ENCODE measurements around the gene ARMC12.

The ARMC12 gene

DNA sequence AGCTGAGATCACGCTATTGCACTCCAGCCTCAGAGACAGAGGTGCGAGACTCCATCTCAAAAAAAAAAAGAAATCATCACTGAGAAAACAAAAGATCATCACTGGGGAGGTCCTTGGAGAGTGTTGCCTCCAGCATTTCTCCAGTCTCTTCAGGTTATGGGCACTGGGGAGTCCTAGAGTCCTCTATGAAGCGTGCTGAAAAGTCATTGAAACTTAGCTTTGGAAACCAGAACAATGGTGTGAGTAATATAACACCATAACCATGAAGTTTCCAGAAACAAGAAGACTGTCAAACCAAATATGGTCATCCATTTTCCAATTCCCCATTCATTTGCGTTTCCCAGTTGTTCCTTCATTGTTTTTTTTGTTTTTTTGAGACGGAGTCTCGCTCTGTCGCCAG is 13.7 kb downstream of the ARMC12 start:
- TF ChIP-seq, protein P1, sequence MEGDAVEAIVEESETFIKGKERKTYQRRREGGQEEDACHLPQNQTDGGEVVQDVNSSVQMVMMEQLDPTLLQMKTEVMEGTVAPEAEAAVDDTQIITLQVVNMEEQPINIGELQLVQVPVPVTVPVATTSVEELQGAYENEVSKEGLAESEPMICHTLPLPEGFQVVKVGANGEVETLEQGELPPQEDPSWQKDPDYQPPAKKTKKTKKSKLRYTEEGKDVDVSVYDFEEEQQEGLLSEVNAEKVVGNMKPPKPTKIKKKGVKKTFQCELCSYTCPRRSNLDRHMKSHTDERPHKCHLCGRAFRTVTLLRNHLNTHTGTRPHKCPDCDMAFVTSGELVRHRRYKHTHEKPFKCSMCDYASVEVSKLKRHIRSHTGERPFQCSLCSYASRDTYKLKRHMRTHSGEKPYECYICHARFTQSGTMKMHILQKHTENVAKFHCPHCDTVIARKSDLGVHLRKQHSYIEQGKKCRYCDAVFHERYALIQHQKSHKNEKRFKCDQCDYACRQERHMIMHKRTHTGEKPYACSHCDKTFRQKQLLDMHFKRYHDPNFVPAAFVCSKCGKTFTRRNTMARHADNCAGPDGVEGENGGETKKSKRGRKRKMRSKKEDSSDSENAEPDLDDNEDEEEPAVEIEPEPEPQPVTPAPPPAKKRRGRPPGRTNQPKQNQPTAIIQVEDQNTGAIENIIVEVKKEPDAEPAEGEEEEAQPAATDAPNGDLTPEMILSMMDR (IDR thresholded peaks at IDR 0.05): no peak

DNA sequence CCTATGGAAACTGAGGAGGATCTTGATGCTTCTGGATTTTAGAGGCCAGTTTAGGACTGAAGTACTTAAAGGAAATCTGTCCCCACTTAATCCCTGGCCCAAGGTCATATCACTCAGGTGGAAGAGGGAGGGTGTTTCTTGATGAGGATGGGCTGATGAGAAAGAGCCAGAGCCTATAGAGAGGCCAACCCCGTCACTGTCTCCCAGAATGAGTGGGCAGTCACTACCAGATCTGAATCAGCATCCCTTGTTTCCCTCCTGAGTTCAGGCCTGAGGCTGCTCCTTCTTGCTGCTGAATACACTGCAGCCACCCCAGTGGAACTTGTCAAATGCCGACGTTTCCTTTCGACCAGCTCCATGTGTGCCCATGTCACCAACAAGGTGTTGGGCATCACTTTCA is 14.8 kb downstream of the ARMC12 start:
- TF ChIP-seq, protein P1 (IDR thresholded peaks at IDR 0.05): no peak

DNA sequence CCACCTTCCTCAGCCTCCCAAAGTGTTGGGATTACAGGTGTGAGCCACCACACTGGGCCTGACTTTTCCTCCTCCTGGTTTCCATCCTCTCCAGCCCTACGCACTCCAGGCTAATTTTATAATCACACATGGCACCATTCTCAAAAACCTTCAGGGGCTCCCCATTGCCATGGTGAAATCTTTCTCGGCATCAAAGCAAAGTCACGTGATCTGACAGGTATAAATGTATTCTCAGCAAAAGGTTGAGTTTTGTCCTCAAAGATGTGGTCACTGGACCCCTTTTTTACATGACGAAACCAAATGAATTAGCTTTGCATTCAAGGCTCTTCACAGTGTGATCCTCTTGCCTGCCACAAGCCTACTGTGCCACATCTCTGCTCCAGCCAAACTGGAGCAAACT is 15.5 kb downstream of the ARMC12 start:
- TF ChIP-seq, protein P1 (IDR thresholded peaks at IDR 0.05): no peak

DNA sequence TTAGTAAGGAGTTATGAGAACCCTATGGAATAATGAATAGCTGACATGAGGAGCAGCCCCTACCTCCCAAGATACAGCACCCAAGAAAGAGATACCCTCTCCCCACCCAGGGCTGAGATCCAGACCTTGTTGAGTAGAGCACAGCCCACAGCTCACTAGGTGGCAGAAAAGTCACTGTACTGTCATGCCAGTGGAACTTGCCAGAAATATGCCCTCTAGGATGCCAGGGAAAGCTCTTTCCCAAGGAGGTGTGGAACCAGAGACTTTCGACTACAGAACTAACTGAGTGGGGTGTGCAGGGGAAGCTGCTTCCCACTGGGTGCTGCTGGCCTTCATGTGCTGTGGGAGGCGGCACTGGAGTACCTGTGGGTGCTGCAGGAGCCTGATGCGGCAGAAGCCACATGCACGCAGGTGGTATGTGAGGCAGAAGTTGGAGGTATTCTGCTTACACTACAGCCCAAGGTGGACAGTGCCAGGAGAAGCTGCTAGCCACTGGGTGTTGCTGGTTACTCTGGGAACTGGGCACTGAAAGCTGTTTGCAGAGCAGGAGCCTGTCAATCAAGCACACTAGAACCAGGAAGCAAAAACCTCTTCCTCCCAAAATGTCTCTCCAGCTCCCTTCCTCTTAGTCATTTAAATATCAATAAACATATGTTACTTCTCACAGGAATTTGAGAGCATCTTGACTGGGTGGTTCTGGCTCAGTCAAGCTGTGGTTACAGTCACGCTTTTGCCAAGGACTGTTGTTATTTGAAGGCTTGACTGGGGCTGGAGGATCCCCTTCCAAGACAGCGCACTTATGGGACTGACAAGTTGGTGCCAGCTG is 17.8 kb downstream of the ARMC12 start:
- TF ChIP-seq, protein P1 (IDR thresholded peaks at IDR 0.05): peak; percentile 23; the same call in 1 of the 2 replicates

DNA sequence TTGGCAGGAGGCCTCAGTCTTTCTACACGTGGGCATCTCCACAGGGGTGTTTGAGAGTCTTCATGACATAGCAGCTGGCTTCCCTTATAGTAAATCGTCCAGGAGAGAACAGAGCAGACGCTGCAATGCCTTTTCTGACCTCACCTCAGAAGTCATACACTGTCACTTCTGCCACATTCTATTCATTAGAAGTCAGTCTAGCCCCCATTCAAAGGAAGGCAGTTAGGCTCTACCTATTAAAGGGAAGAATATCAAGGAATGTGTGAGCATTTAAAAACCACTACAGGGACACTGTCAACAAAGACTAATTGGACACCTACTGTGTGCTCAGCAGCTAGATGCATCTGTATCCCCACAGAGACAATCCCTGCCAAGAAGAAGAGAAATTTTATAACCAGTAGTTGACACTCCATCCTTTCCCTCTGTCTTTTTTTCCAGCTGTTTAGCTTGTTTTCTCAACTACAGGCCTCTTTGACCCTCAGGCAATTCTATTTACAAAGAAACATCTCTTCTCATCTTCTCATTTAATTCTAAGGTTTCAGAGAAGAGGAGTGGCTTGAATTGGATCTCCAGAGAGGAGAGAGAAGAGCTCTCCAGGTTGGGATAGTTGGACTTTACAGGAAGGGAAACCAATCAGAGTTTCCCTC is 18.6 kb downstream of the ARMC12 start:
- TF ChIP-seq, protein P1 (IDR thresholded peaks at IDR 0.05): no peak

DNA sequence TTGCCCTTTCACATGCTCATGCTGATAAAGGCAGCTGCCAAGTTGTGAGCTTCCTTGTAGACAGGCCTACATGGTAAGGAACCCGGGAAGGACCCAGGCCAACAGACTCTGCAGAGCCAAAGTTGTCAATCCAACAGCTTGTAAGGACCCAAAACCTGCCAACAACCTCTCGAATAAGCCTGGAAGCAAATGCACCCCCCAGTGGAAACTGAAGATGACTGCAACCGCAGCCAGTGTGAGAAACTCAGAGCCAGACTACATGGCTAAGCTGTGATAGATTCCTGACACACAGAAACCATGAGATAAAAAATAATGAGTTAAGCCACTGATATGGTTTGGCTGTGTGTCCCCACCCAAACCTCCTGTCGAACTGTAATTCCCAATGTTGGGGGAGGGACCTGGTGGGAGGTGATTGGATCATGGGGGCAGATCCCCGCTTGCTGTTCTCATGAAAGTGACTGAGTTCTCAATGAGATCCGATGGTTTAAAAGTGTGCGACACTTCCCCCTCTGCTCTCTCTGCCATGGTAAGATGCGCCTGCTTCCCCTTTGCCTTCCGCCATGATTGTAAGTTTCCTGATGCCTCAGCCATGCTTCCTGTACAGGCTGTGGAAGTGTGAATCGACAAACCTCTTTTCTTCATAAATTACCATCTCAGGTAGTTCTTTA is 20.8 kb downstream of the ARMC12 start:
- TF ChIP-seq, protein P1 (IDR thresholded peaks at IDR 0.05): no peak

DNA sequence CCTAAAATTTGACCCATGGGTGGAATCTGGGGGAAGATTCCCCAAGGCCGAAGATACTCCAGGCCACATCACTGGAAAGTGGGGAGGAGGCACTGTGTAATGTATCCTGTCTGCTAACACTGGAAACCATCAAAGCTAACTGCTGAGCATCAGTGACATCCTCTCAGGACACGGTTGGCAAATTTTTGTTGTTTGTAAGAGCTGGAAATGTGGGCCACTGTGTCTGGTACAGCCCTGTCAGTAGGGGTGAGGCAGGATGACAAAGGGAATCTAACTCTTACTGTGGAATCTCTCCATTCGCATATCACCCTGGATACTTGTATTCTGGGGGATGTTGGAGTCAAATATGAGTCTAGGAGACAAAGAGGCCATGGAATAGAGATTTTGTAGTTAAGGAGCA is 22.6 kb downstream of the ARMC12 start:
- TF ChIP-seq, protein P1 (IDR thresholded peaks at IDR 0.05): no peak

Data from LNCAP (cell line).